Vagina (tissue), 2 donors: ENCODE measurements around the gene TSPAN5.

Source experiments
- POLR2A ChIP-seq, 2 donors: fragments of 450-650 bp; IDR thresholded peaks; one replicate each; pipeline ENCODE4 v1.6.1; 2017; ENCODE audit warnings: antibody characterized with exemption in 2 of 2, mild to moderate bottlenecking in 2 of 2, moderate library complexity in 2 of 2
- POLR2AphosphoS5 ChIP-seq, 2 donors: sonication (generic); formaldehyde crosslinking; IDR thresholded peaks; one replicate each; pipeline ENCODE4 v1.9.0; 2017; ENCODE audit warnings: antibody characterized with exemption in 2 of 2, mild to moderate bottlenecking in 2 of 2, low read depth in 1 of 2; ENCODE audit not compliant: insufficient read depth in 1 of 2
- TF ChIP-seq, protein P1 (sequence below), 3 experiments: fragments of 450-650 bp in 2 of 3; fragments of 200-600 bp in 1 of 3; sonication (generic) in 1 of 3; IDR thresholded peaks; one replicate each; pipeline ENCODE4 v1.5.1; 2017 to 2019; ENCODE audit warnings: antibody characterized with exemption in 3 of 3, mild to moderate bottlenecking in 2 of 3, moderate library complexity in 2 of 3

DNA sequence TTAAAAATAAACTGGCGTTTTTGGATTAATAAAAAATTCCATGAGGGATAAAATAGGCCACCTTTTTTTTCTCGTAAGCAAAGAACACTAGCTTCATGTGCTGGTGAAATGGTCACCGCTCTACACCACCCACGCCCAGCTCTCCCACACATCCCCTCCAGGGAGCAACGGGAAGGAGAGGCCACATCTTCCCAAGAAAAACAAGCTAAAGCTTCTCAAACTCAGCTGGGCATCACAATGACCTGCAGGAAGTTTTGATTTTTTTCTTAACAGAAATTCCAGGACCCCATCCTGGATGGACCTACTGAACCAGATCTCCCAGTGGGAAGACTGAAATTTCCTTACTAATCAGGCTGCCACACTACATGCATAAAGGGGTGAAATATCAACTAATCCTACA, 9.8 kb downstream of the TSPAN5 start:
- TF ChIP-seq, protein P1, sequence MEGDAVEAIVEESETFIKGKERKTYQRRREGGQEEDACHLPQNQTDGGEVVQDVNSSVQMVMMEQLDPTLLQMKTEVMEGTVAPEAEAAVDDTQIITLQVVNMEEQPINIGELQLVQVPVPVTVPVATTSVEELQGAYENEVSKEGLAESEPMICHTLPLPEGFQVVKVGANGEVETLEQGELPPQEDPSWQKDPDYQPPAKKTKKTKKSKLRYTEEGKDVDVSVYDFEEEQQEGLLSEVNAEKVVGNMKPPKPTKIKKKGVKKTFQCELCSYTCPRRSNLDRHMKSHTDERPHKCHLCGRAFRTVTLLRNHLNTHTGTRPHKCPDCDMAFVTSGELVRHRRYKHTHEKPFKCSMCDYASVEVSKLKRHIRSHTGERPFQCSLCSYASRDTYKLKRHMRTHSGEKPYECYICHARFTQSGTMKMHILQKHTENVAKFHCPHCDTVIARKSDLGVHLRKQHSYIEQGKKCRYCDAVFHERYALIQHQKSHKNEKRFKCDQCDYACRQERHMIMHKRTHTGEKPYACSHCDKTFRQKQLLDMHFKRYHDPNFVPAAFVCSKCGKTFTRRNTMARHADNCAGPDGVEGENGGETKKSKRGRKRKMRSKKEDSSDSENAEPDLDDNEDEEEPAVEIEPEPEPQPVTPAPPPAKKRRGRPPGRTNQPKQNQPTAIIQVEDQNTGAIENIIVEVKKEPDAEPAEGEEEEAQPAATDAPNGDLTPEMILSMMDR (IDR thresholded peaks at IDR 0.05), result no peak
- TF ChIP-seq POLR2AphosphoS5 (IDR thresholded peaks at IDR 0.05; ENCODE audit: insufficient read depth in 1 of 2, low read depth in 1 of 2) (no peak), POLR2A (IDR thresholded peaks at IDR 0.05) (no peak)
